GM04503 (cell line): ENCODE results near the gene ADGRL1.
"Not testable (repeated sequence)": the region's sequence is repeated elsewhere in the genome, so short reads cannot be mapped to it uniquely, and the experiment has no call there.

Source experiments
- DNase-seq: peaks from one replicate; pipeline ENCODE4 v3.0.0-alpha.2; 2012; ENCODE audit warnings: low read depth

ADGRL1 gene

DNA sequence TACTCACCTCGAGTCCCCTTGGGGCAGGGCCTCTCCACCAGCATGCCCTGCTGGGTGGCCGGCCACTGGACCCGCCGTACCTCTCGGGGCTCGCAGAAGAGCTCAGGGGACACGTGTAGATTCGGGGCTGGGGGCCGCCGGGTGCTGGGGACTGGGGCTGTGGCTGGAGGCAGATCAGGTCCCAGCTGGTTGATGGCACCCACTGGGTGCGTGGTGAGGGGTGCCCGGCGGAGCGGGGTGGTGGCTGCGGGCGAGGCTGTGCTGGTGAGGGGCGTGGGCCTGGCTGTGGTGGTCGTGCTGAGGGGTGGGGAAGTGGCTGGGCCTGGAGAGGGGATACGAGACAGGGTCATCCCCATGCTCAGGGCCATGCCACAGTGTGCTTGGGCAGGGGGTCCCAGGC lies 44.7 kb downstream of the ADGRL1 start:
- no peak for DNase-seq

DNA sequence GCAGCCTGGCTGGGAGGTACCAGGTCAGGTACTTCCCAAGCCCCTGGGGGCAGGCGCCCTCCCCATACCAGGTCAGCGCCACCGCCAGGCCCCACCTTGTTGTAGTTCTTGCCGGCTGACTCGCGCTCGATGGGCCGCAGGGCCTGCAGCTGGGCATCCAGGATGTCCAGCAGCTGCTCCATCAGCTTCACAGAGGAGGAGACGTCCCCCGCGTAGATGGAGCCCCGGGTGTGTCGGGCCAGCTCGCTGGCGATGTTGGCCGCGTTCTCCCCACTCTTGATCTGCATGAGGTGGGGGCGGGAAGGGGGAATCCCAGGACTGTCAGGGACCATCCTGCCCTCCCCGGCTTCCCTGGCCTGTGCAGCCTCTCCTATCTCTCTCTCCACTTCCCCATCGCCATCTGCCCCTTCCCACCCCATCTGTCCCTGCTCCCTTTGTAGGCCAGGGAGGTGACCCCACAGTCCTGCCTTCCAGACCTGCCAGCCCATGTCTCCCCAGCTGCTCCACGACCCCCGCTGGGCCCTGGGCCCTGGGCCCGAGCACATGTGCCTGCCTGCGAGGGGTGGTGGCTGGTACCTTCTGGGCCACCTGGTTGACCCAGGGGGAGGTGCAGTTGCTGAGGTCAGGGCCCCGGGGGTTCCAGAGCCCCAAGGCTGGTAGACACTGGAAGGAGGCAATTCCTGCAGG lies 45.8 kb downstream of the ADGRL1 start:
- no peak for DNase-seq

DNA sequence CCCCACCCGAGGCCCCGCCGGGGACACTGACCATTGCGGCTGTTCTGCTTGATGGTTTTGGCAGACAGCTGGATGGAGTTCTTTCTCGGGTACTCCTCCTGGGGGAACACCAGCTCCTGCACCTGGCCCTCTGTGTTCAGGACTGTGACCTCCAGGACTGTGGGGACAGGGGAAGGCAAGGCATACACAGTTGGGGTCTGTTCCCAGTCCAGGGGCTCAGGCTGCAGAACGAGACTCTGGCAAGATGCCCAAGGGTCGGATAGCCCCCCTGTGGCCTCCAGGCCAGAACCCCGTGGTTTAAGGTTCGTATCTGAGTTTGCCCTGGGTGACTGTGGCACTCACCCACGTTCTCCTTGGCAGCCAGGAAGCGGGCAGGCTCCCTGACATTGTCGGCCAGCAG lies 46.9 kb downstream of the ADGRL1 start:
- DNase-seq: no peak

DNA sequence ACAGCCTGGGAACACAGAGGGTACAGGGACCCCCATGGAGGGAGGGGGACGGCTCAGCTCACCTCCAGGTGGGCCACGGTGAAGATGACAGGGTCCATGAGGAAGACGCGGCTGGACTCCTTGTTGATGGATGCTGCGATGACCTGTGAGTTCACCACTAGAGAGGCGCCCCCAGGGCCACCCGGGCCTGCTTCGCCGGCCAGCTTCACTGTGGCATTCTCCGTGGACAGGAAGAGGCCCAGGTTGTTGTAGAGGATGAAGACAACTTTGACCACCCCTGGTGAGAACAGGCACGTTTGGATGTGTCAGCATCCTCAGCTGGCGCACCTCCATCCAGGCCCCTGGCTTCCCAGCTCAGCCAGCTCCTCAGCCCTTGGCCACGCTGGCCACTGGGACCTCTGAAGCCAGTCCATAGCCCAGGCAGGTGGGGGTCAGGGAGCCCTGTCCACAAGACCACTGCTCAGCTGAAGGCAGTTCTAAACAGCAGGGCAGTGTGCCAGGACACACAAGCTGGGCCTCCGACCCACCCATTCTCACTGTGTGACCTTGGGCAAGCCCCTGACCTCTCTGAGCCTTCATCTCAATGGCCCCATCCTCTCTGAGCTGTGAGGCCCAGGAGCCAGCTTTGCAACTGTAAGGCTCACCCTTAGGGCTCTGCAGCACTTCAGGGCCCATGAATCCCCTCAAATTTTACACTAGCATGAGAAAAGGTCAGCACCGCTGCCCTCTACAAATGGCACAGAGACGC lies 47.5 kb downstream of the ADGRL1 start:
- DNase-seq: no peak

DNA sequence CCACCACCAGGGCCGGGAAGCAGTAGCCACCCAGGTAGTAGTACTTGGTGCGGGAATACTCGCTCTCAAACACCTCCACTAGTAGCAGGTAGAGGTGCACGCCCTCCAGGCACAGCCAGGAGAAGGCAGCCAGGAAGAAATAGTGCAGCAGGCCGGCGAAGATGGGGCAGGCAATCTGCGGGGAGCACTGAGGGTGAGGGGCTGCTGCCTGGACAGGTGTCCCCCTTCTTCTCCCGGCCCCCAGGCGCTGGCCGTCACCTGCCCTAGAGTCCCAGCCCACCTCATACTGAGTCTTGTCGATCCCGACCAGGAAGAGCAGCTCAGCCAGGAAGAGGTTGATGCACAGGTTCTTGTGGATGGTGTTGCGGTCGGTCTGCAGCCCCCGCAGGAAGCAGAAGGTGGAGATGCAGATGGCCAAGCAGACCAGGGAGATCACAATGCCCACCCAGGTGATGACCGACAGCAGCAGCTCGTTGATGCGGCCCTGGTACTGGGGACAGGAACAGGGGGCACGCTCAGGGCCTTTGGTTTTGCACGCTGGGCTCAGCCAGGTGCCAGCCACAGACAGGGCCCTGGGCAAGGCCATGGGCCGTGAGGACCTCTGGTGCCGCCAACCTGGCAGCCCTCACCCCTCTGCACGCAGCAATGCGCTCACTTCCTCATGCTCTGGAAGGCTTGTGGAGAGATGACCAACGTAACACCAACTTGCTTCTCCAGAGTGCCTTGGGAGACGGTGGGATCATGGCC lies 48.8 kb downstream of the ADGRL1 start:
- DNase-seq: no peak

DNA sequence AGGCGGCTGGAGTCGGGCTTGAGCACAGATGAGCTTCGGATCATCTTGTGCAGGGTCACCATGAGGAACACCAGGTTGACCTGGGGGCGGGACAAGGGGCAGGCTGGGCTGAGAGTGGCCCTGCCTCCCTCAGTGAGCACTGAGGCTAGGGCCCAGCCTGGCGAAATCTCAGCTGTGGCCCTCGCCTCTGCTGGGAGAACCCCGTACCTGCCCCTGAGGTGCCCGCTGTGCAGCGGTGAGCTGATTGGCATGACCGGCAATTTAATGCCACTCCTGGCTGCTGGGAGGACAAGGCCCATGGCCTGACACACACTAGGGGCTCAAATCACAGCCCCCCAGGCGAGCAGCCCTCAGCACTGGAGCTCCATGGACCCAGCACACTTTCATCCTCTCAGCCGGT lies 49.8 kb downstream of the ADGRL1 start:
- DNase-seq: no peak

DNA sequence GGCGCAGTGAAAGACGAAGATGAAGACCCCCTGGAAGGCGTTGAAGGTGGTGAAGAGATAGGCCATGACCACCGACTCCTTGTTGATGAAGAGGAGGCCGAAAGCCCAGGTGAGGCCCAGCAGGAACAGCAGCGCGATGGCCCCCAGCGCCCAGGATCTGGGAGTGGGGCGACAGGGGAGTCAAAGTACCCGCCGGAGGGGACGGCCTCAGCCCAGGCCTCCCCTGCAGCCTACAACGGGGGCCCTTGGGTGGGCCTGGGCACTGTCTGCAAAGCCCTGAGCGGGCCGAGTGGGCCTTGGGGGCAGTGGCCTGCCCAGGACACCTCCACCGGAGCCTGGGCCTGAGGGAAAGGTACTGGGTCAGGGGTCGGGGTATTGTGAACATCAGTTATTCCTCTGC lies 50.6 kb downstream of the ADGRL1 start:
- no peak for DNase-seq

DNA sequence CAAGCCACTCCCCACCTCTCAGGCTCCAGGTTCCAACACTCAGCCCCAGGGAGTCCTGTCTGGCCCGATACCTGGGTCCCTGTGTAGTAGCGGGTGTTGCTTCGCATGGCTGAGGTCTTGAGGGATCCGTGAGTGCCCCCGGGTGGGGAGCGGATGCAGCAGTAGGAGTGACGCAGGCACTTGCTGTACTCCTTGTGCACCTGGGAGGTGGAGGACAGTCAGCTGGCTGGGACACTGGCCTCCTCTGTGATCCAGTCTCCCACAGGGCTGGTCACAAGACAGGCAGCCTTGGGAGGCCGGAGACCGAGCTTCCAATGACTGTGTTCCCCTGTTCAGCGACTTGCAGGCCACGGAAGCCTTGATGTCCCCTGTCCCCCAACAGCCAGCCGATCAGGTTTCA lies 53.3 kb downstream of the ADGRL1 start:
- no peak for DNase-seq

DNA sequence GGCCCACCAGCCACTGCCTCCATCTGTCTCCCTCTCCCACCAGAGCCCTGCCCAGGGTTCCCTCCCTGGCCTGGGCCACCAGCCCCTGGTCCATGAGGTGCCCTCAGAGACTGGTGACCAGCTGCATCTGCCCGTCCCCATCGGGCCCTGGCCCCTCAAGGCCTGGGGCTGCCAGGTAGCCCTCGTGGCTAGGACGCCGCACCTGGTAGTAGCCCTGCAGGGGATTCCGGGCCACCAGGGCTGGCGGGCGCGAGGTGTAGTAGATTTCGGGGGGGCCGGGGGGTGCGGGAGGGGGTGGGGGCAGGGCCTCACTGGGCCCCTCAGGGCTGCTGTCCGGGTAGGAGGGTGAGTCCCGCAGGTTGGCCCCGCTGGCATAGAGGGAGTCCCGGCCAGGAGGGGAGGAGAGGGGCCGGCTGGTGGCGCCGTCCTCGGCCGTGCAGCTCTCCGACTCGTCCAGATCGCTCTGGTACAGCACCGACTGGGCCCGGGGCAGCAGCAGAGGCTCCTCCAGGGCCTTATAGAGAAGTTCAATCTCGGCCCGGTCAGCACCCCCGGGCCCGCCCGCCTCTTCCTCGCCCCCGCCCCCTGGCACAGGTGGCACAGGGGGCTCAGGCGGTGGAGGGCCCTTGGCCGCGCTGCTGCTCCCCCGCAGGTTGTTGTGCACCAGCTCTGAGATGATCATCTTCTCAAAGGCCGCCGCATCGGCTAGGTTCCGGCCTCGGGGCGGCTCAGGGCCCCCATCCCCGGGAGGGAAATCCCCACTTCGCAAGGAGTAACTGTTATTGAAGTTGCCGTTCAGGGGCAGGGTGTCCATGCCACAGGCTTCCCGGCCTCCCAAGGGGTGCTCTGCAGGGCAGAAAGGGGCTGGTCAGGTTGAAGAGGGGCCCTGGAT lies 55.0 kb downstream of the ADGRL1 start:
- DNase-seq: no peak

DNA sequence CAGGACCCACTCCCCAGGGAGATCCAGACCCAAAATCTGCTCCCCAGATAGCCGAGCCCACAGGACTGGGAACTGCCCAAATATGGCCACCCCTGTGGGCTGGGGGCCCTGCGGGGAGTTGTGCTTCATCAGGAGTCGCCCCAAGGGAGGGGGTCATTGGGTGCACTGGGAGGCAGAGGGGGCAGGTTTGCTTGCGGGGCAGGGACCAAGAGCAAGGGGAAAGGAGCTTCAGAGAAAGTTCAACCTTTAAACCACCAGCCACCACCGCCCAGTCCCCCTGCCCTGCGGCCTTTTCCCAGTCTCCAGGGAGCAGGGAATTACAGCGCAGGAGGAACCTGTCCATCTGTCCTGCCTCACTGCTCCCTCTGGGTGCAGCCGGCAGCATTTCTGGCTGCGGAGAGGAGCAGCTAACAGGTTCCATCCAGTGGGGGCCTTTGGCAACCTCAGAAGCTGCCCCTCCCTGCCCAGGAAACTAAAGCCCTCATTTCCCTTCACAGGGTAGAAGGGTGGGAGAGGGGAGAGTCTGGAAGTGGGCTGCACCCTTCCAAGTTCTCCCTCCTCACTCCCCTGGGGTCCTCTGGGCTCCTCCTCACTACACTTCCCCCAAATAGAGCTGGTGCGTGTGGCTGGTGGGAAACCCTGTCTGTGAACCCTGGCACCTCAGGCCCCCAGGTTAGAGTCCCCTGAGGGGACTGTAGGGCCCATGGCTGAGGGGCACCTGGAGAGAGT lies 55.8 kb downstream of the ADGRL1 start:
- DNase-seq: no peak

DNA sequence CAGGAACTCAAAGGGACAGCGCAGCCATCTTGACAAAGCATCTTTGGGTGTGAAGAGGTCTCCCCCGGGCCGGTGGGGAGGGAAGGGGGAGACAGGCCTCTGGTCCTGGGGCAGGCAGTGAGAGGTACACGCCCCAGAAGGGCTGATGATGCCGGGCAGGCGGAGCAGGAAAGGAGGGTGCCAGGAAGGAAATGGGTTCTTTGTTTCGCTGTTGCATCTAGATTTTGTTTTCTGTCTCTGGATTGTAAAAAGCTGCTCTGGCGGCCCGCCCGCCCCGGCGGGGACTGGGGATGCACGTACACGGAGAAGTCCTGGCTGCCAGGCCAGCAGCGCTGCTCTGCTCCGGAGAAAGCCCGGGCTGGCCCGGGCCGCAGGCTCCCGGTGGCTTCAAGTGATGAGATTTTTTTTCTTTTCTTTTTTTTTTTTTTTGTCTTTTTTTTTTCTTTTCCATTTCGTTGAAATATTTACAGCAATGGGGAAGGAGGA lies 56.4 kb downstream of the ADGRL1 start:
- no peak for DNase-seq

DNA sequence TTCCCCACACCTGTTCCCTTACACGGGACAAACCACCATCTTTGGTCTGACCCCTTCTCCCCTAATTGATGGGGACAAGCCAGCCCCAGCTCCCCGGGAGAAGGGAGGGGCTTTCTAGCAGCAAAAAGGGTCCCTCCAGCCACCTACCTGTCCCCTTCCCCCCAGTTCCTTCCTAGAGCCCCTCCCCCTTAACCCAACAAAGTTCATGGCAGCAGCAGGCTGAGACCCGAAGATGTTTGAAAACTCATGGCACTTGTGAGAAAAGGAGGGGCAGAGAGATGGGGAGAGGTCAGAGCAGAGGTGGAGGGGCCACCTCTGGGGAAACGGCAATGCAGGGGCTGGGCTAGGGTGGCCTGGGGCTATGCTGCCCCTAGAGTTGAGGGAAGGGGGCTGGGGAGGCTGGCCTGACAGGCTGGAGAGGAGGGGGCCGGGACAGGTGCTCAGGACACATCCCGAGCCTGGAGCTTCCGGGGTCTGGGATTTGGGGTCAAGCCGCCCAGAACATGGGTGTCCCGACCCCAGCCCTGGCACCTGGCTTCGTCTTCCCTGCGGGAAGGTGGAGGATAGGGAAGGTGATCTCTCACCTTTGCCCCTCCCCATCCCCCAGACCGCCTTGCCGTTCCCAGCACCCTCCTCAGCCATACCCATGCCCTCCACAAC lies 57.1 kb downstream of the ADGRL1 start:
- DNase-seq: no peak

DNA sequence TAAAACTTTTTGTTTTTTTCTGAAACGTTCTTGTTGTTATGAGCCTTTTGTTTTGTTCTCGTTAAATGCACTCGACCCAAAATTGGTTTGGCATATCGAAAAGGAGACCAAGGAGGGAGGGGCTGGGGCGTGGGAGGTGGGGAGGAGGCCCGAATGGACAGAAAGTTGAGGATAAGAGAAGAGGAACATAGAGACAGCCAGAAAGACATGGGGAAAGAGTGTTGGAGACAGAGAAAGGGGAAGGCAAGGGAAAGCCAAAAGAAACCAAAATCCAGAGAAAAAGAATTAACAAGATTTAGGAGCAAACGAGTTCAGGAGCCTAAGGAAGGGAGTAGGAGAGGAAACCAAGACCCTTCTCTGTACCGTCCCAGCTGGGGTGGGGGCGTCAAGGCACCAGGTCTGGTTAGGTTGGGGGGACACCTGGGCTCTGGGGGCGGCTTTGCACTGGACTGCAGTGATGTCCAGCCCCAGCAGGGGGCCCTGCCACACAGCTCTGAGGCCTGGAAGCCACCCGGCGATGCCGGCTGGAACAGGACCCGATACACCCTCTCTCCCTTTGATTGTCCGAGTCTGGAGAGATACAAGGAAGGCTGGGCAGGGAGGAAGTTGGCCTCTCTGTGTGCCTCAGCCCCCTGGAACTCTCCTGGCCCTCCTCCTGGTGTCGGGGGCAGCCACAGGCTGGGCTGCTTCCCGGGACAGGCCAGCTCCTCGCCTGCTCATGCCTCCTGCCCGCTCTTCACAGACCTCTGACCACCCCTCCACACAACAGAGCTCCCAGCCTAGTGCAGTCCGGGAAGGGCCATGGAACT lies 58.0 kb downstream of the ADGRL1 start:
- no peak for DNase-seq

DNA sequence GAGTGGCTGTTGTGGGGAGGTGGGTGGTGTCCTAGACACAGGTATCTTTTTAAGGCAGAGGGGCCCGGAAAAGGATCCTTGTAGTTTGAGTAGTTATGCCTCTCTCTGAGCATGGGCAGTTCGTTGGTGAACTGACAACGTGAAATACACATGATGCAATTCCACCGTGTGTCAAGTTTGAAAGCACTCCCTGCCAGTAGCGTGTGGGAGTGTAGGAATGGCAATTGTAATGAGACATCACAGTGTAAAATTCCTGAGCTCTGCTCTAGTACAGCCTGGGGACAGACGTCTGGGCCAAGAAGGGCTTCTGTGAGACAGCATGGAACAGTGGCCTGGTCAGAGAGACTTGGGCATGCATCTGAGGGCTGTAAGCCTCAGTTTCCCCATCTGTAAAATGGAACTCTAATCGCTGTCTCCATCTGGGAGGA lies 59.2 kb downstream of the ADGRL1 start:
- peak; percentile 80 for DNase-seq

DNA sequence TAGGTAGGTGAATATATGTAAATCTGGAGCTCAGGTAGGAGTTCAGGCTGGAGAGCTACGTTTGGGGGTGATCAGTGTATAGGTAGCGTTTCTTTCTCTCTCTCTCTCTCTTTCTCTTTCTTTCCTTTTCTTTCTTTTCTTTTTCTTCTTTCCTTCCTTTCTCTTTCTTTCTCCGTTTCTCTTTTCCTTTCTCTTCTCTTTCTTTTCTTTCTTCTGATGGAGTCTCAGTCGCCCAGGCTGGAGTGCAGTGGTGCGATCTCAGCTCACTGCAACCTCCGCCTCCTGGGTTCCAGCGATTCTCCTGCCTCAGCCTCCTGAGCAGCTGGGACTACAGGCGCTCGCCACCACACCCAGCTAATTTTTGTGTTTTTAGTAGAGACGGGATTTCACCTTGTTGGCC lies 59.8 kb downstream of the ADGRL1 start:
- not testable (repeated sequence) for DNase-seq

DNA sequence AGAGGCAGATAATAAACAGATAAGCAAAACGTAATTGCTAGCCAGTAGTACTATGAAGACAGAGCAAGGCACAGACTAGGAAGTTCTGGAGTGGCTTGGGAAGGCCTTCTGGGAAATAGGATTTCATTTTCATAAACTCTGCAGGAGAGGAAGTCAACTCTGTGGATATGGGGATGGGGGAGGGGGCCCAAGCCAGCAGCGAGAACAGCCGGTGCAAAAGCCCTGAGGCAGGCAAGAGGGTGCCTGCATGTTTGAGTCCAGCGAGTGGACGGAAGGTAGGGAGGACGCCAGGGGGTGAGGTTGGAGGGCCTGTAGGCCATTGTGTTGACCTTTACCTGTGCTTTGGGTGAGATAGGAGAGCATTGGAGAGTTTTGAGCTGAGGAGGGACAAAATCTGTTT lies 60.6 kb downstream of the ADGRL1 start:
- DNase-seq: no peak

DNA sequence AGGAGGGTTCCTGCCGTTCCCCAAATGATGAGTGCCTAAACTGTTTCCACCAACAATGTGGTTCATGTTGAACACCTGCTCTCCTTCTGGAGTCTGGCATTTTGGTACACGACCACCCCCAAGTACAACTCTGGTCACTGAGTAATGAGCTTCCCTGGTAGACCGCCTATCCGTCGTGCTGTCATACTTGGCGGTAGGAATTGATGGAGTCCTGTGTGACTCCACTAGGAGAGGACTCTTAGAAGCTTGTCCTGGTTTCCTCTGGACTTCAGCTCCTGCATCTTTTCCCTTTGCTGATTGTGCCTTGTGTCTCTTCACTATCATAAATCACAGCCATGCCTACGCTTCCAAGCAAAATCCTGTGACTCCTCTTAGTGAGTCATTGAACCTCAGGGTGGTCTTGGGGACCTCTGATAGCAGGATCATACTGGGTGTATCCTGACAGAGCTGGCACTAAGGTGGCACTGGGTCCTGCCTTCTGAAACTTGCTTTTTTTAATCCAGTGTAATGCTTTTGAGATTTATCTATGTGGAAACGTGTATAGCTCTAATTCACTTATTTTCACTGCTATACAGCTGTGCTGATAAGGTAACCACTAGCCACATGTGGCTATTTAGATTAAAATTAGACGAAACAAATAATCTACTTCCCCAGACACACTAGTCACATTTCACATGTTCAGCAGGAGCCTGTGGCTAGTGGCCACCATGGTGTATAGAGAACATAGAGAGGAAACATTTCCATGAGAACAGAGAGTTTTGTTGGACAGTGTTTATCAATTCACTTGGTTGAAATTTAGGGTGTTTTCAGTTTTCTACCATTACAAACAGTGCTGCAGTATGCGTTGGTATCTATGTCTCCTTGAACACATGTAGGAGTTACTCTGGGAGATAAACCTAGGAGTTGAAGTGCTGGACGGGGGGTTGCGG lies 63.4 kb downstream of the ADGRL1 start:
- DNase-seq: no peak

DNA sequence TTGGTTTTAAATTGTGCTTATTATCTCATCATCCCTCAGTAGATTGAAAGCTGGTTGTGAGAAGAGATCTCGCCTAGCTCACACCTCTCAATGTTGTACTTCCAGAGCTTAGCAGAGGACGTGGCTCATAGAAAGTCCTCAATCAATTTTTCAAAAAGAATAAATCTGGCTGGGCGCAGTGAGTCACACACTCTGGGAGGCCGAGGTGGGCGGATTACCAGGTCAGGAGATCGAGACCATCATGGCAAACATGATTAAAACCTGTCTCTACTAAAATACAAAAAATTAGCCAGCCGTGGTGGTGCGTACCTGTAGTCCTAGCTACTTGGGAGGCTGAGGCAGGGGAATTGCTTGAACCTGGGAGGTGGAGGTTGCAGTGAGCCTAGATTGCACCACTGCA lies 64.9 kb downstream of the ADGRL1 start:
- DNase-seq: no peak

DNA sequence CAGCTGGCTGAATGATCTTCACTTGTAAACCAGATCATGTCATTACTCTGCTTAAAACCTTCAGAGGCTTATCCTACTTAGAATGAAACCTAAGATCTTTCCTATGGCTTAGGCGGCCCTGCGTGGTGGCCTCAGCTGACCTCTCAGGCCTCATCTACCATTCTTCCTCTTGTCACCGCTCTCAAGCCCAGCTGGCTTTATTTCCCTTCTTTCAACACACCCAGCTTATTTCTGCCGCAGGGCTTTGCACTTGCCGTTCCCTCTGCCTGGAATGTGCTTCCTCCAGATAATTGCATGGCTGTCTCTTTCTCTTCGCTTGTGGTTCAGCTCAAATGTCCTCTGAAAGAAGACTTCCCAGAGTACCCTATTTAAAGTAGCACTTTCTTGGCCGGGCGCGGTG lies 66.0 kb downstream of the ADGRL1 start:
- no peak for DNase-seq
